HG03097 (cell line): Measurements from ENCODE around the gene POU2F3.

Experiments
- ATAC-seq: cut with Tn5 transposase; IDR thresholded peaks from one replicate; pipeline ENCODE4 v1.9.1; 2021; ENCODE audit not compliant: unreplicated experiment, low FRiP score

POU2F3 gene

GRCh38 chr11:120239713-120240640, at the start of gene POU2F3:
Gene POU2F3, plus strand, starts transcription at chr11:120240140. Its CDS starts 204 bp downstream, at chr11:120240344.
- ATAC-seq: no peak

- no peak for ATAC-seq
These were observed 48.9 kb upstream of the POU2F3 start for GRCh38 chr11:120191058-120191457.

GRCh38 chr11:120192831-120193625, 46.9 kb upstream of the POU2F3 start:
- no peak for ATAC-seq

GRCh38 chr11:120194166-120194565, 45.8 kb upstream of the POU2F3 start:
- no peak for ATAC-seq

- no peak for ATAC-seq
These were observed 44.2 kb upstream of the POU2F3 start for GRCh38 chr11:120195601-120196320.

- ATAC-seq: no peak
These were observed 43.1 kb upstream of the POU2F3 start for GRCh38 chr11:120196826-120197225.

- ATAC-seq: no peak
These were observed 42.6 kb upstream of the POU2F3 start for GRCh38 chr11:120197251-120197891.

GRCh38 chr11:120197977-120198376, 42.0 kb upstream of the POU2F3 start:
- ATAC-seq: no peak

GRCh38 chr11:120198403-120198786, 41.5 kb upstream of the POU2F3 start:
- ATAC-seq: no peak

- no peak for ATAC-seq
These were observed 41.0 kb upstream of the POU2F3 start for GRCh38 chr11:120198787-120199469.

GRCh38 chr11:120199613-120200012, 40.3 kb upstream of the POU2F3 start:
- no peak for ATAC-seq

GRCh38 chr11:120200677-120201076, 39.3 kb upstream of the POU2F3 start:
- no peak for ATAC-seq

- no peak for ATAC-seq
These were observed 38.3 kb upstream of the POU2F3 start for GRCh38 chr11:120201653-120202052.

- ATAC-seq: no peak
These were observed 36.3 kb upstream of the POU2F3 start for GRCh38 chr11:120203626-120204025.

GRCh38 chr11:120205596-120206161, 34.3 kb upstream of the POU2F3 start:
- no peak for ATAC-seq

- no peak for ATAC-seq
These were observed 32.4 kb upstream of the POU2F3 start for GRCh38 chr11:120207512-120207911.

- no peak for ATAC-seq
These were observed 31.9 kb upstream of the POU2F3 start for GRCh38 chr11:120208001-120208441.

GRCh38 chr11:120208777-120209176, 31.2 kb upstream of the POU2F3 start:
- no peak for ATAC-seq
